Thoracic aorta (tissue), 2 donors: ENCODE results near the gene ANKRD40. TPM values are rescaled to one million over a fixed set of nuclear protein-coding genes. Genes with fewer than 3 reads are reported as not detected.

Experiments used
- ATAC-seq: fragments of 150-250 bp; one replicate; pipeline ENCODE4 v1.8.0; 2017; ENCODE audit warnings: low read depth; ENCODE audit not compliant: insufficient number of reproducible peaks, low FRiP score
- DNase-seq: peaks from one replicate; pipeline ENCODE4 v3.0.0-alpha.2; 2020; ENCODE audit warnings: low spot score
- H3K27ac ChIP-seq, 2 donors: fragments of 200-600 bp; sonication (generic); 1 replicate in 1 of 2; 2 replicates in 1 of 2; pipeline ENCODE4 v1.5.1; 2016; ENCODE audit warnings: mild to moderate bottlenecking in 2 of 2, moderate library complexity in 2 of 2
- H3K27me3 ChIP-seq: fragments of 200-600 bp; sonication (generic); replicated peaks from 2 replicates; pipeline ENCODE4 v1.6.0; 2016; ENCODE audit warnings: mild to moderate bottlenecking; ENCODE audit not compliant: insufficient read depth
- H3K36me3 ChIP-seq: fragments of 200-600 bp; sonication (generic); one replicate; pipeline ENCODE4 v1.5.1; 2016
- H3K4me1 ChIP-seq, 2 donors: fragments of 200-600 bp; sonication (generic); 1 replicate in 1 of 2; 2 replicates in 1 of 2; pipeline versions ENCODE4 v1.5.1 to v1.6.0; 2016; ENCODE audit warnings: low read depth in 2 of 2, mild to moderate bottlenecking in 1 of 2; ENCODE audit not compliant: control insufficient read depth in 1 of 2
- H3K4me3 ChIP-seq: fragments of 200-600 bp; sonication (generic); 2 replicates; pipeline ENCODE4 v1.5.1; 2016; ENCODE audit warnings: mild to moderate bottlenecking
- H3K9me3 ChIP-seq: fragments of 200-600 bp; sonication (generic); 2 replicates; pipeline ENCODE4 v1.5.1; 2016
- total RNA-seq, 2 donors: library from RNA; depleted of rRNA; stranded (reverse); fragments of >200 nt; gene quantifications; one replicate each; pipeline versions ENCODE4 v1.1.0 to v1.2.3, GENCODE V29; 2016
- TF ChIP-seq, protein P1 (sequence below): fragments of 200-600 bp; sonication (generic); IDR thresholded peaks from one replicate; pipeline ENCODE4 v1.5.1; 2019; ENCODE audit warnings: antibody characterized with exemption

ANKRD40 gene
- total RNA-seq, 2 donors from 2014 or later: 38.6 to 61.9 TPM

DNA sequence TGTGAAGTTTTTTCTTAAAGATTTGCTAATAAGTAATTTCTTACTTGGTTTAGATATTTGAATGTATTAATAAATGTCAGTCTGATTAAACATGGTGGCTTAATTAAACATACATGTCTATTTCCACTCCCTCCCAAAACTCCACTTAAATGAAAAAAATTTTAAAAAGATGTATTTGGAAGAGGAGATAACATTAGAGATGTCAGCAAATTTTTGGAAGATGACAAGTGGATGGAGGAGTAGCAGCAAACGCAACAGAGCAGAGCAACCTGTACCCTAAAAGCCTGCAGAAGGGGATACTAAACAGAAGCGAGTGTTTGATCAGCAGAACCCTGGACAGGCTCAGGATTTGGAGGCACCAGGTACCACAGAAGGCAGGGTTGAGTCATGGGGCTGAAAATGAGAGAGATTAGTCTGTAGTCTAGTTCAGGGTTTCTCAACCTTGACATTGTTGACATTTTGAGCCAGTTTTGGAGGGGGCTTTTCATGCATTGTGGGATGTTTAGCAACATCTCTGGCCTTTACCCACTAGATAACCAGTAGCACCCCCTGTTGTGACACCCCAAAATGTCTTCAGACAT, 29.5 kb upstream of the ANKRD40 start:
- H3K4me3 ChIP-seq: no peak overlapping the region
- TF ChIP-seq, protein P1, sequence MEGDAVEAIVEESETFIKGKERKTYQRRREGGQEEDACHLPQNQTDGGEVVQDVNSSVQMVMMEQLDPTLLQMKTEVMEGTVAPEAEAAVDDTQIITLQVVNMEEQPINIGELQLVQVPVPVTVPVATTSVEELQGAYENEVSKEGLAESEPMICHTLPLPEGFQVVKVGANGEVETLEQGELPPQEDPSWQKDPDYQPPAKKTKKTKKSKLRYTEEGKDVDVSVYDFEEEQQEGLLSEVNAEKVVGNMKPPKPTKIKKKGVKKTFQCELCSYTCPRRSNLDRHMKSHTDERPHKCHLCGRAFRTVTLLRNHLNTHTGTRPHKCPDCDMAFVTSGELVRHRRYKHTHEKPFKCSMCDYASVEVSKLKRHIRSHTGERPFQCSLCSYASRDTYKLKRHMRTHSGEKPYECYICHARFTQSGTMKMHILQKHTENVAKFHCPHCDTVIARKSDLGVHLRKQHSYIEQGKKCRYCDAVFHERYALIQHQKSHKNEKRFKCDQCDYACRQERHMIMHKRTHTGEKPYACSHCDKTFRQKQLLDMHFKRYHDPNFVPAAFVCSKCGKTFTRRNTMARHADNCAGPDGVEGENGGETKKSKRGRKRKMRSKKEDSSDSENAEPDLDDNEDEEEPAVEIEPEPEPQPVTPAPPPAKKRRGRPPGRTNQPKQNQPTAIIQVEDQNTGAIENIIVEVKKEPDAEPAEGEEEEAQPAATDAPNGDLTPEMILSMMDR: no peak
- H3K27me3 ChIP-seq: no peaks in the 10 kb centered on the region
- H3K27ac ChIP-seq: no peak overlapping the region
- DNase-seq (no peak), ATAC-seq (no peak)
- no peaks in the 10 kb centered on the region for H3K9me3 ChIP-seq
- H3K36me3 ChIP-seq: peaks cover 25% of the 10 kb centered on the region
- H3K4me1 ChIP-seq: peaks cover 6 to 25% of the 10 kb centered on the region in 2 donors

DNA sequence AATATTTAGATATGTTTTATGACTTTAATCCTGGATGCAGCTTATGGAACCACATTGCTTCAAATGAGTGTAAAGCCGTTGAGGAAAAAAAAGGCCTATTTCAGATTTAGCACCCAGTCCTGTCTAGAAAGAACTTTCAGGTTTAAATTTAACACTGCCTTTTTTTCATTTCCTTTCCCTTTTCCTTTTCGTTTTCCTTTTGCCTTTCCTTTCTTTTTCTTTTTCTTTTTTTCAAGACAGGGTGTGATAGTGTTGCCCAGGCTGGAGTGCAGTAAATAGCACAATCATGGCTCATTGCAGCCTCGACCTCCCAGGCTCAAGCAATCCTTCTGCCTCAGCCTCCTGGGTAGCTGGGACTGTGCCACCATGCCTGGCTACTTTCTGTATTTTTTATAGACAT, 27.6 kb upstream of the ANKRD40 start:
- Histone ChIP-seq H3K4me1 (peaks cover 20 to 44% of the 10 kb centered on the region in 2 donors), H3K36me3 (peaks cover 12% of the 10 kb centered on the region), H3K27ac (no peak overlapping the region), H3K4me3 (no peak overlapping the region), H3K9me3 (no peaks in the 10 kb centered on the region), H3K27me3 (no peaks in the 10 kb centered on the region)
- no peak for DNase-seq
- TF ChIP-seq, protein P1: no peak
- no peak for ATAC-seq

DNA sequence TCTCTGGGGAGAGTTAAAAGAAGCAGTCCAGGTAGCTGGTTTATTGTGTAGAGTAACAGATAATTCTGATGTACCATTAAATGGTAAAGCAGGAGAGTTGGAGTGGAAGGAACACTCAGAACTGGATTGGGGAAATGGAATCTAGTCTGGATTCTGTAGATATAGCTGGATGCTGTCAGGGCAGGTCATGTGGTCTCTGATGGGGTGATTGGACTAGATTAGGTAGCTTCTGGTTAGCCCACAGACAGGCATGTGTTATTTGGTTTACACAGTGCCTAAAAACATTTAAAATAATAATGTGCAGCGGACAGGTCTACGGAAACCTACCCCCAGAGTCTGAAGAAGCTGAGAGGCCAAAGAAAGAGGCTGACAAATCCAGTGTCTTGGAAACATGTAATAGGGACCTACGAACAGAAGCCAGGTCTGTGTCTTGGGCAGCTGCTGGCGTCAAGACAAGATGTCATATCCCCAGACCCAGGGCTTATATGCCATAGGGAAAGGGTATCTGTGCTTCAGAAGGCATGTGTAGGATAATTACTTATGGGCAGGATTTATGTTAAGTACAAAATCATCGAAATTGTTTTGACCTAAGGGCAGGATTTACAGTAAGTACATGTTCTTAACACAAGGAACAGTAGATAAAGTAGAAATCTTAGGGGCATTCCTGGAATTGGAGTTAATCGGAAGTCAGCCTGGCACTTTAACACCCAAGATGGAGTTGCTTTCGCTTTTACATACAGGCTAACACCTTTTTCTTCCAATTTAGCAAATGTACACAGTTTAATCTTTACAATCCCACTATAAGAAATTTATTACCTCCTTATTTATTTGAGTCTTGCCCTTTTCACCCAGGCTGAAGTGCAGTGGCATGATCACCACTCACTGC, 24.1 kb upstream of the ANKRD40 start:
- H3K4me1 ChIP-seq: peaks cover 44 to 72% of the 10 kb centered on the region in 2 donors
- DNase-seq: no peak
- ATAC-seq: no peak
- H3K27ac ChIP-seq: peak overlapping the region in 1 of 2 donors; percentile 5
- no peaks in the 10 kb centered on the region for H3K27me3 ChIP-seq
- no peak overlapping the region for H3K4me3 ChIP-seq
- H3K36me3 ChIP-seq: no peaks in the 10 kb centered on the region
- H3K9me3 ChIP-seq: no peaks in the 10 kb centered on the region
- TF ChIP-seq, protein P1: no peak

DNA sequence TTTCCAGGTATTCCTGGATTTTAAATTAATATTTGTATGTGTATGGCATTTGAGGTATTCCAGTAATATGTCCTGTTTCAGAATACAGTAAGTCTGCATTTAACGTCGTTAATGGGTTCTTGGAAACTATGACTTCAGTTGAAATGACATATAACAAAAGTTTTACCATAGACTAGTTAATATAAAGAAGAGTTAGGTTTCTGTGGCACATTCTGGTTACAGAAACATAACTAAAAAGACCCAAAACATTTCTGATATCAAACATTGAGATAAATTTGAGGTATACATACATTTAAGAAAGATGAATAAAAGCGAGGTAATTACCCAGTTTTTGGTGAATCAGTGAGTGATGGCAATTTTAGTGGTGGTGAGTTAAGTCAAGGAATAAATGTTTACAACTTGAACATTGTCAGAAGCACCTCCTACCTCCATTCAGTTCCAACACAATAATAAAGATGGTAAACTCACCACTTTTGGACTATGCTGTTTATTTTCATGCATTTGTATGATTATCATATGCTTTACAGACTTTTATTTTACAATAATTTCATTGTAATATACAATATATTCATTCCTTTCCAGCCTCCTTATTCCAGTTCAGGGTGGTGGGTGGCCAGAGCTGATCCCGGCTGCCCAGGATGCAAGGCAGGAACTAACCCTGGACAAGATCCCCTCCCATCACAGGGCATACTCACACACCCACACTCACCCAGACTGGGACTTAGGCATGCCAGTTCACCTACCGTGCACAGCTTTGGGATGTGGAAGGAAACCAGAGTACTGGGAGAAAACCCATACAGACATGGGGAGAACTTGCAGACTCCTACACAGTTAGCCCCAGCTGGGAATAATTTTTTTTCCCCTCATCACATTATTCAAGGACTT, 21.4 kb upstream of the ANKRD40 start:
- TF ChIP-seq, protein P1: no peak
- no peak overlapping the region for H3K4me3 ChIP-seq
- DNase-seq (no peak), ATAC-seq (no peak)
- H3K9me3 ChIP-seq: no peaks in the 10 kb centered on the region
- H3K27me3 ChIP-seq: no peaks in the 10 kb centered on the region
- no peaks in the 10 kb centered on the region for H3K36me3 ChIP-seq
- H3K27ac ChIP-seq: no peak overlapping the region
- H3K4me1 ChIP-seq: peaks cover 64 to 83% of the 10 kb centered on the region in 2 donors

DNA sequence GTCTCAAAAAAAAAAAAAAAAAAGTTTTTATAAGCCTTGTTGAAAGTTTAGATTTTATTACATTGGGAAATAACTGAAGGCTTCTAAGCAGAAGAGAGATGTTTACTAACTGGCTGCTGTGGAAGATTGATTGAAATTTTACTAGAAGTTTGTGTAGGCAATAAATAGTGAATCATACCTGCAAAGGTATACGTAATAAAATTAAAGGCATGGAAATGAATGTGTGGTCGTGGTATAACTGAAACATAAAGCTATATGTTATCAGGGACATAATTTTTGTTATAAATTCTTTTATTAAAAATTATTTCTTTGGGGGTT, 20.4 kb upstream of the ANKRD40 start:
- no peak overlapping the region for H3K4me3 ChIP-seq
- peaks cover 68 to 93% of the 10 kb centered on the region in 2 donors for H3K4me1 ChIP-seq
- TF ChIP-seq, protein P1: no peak
- no peaks in the 10 kb centered on the region for H3K27me3 ChIP-seq
- H3K36me3 ChIP-seq: no peaks in the 10 kb centered on the region
- no peak overlapping the region for H3K27ac ChIP-seq
- DNase-seq: no peak
- ATAC-seq: no peak
- no peaks in the 10 kb centered on the region for H3K9me3 ChIP-seq
